ENCODE data around the gene LRRC4C. TPM values are rescaled to one million over a fixed set of nuclear protein-coding genes. Genes with fewer than 3 reads are reported as not detected.
A peak's percentile ranks its signal among the peaks of the same experiment; 100 is the strongest.

LRRC4C gene
- total RNA-seq, 1 donor from 2014 or later, result 2.7 TPM

- DNase-seq (ENCODE audit: low spot score), result no peak
- Mint-ChIP-seq H3K4me1 (peaks cover 17% of the 10 kb centered on the region), H3K27ac (no peak overlapping the region), H3K36me3 (no peaks in the 10 kb centered on the region), H3K4me3 (no peak overlapping the region), H3K9me3 (peaks cover 5% of the 10 kb centered on the region), H3K27me3 (ENCODE audit: insufficient read depth, low read depth) (peaks cover 2% of the 10 kb centered on the region)
- Histone ChIP-seq H3K4me1 (peaks cover 5% of the 10 kb centered on the region), H3K36me3 (no peaks in the 10 kb centered on the region), H3K4me2 (no peak overlapping the region), H3K9ac (no peak overlapping the region), H3K9me3 (ENCODE audit: low read depth) (no peaks in the 10 kb centered on the region), H3K27ac (no peak overlapping the region), H2AFZ (replicated peaks) (no peak overlapping the region), H3K79me2 (ENCODE audit: low read depth) (no peaks in the 10 kb centered on the region), H3F3A (ENCODE audit: low read depth) (no peaks in the 10 kb centered on the region), H3K27me3 (no peaks in the 10 kb centered on the region), H4K20me1 (ENCODE audit: low read depth) (no peaks in the 10 kb centered on the region), H3K4me3 (no peak overlapping the region)
- TF ChIP-seq EZH2 (IDR thresholded peaks at IDR 0.05), result no peak
- TF ChIP-seq, protein P1, sequence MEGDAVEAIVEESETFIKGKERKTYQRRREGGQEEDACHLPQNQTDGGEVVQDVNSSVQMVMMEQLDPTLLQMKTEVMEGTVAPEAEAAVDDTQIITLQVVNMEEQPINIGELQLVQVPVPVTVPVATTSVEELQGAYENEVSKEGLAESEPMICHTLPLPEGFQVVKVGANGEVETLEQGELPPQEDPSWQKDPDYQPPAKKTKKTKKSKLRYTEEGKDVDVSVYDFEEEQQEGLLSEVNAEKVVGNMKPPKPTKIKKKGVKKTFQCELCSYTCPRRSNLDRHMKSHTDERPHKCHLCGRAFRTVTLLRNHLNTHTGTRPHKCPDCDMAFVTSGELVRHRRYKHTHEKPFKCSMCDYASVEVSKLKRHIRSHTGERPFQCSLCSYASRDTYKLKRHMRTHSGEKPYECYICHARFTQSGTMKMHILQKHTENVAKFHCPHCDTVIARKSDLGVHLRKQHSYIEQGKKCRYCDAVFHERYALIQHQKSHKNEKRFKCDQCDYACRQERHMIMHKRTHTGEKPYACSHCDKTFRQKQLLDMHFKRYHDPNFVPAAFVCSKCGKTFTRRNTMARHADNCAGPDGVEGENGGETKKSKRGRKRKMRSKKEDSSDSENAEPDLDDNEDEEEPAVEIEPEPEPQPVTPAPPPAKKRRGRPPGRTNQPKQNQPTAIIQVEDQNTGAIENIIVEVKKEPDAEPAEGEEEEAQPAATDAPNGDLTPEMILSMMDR (IDR thresholded peaks at IDR 0.05), result no peak
- no peak for TF ChIP-seq EZH2phosphoT487 (IDR thresholded peaks at IDR 0.05)
Measured at GRCh38 chr11:40434926-40435325, 1024.5 kb downstream of the LRRC4C start.

GRCh38 chr11:40432358-40432757 is 1027.1 kb downstream of the LRRC4C start:
- Histone ChIP-seq H3K9ac (no peak overlapping the region), H3K27me3 (no peaks in the 10 kb centered on the region), H3K79me2 (ENCODE audit: low read depth) (no peaks in the 10 kb centered on the region), H3K27ac (no peak overlapping the region), H3F3A (ENCODE audit: low read depth) (no peaks in the 10 kb centered on the region), H3K4me3 (no peak overlapping the region), H3K36me3 (no peaks in the 10 kb centered on the region), H2AFZ (replicated peaks) (no peak overlapping the region), H3K4me1 (peaks cover 10% of the 10 kb centered on the region), H4K20me1 (ENCODE audit: low read depth) (no peaks in the 10 kb centered on the region), H3K9me3 (ENCODE audit: low read depth) (no peaks in the 10 kb centered on the region), H3K4me2 (no peak overlapping the region)
- Mint-ChIP-seq H3K36me3 (no peaks in the 10 kb centered on the region), H3K27ac (no peak overlapping the region), H3K9me3 (no peaks in the 10 kb centered on the region), H3K4me1 (peaks cover 24% of the 10 kb centered on the region), H3K4me3 (no peak overlapping the region), H3K27me3 (ENCODE audit: insufficient read depth, low read depth) (peaks cover 2% of the 10 kb centered on the region)
- TF ChIP-seq EZH2 (IDR thresholded peaks at IDR 0.05) (no peak), EZH2phosphoT487 (IDR thresholded peaks at IDR 0.05) (no peak)
- TF ChIP-seq, protein P1 (IDR thresholded peaks at IDR 0.05), result no peak
- DNase-seq (ENCODE audit: low spot score), result no peak

GRCh38 chr11:40425168-40425567 is 1034.3 kb downstream of the LRRC4C start:
- H3K4me2 ChIP-seq, result no peak overlapping the region
- peaks cover 2% of the 10 kb centered on the region for H3K36me3 Mint-ChIP-seq
- no peak for DNase-seq (ENCODE audit: low spot score)
- H3K4me1 ChIP-seq, result peaks cover 7% of the 10 kb centered on the region
- H3F3A ChIP-seq (ENCODE audit: low read depth), result no peaks in the 10 kb centered on the region
- H3K27ac ChIP-seq, result no peak overlapping the region
- H3K27me3 Mint-ChIP-seq (ENCODE audit: insufficient read depth, low read depth), result peaks cover 2% of the 10 kb centered on the region
- no peak overlapping the region for H3K4me3 ChIP-seq
- peaks cover 13% of the 10 kb centered on the region for H3K4me1 Mint-ChIP-seq
- no peak overlapping the region for H3K9ac ChIP-seq
- no peak overlapping the region for H3K4me3 Mint-ChIP-seq
- H2AFZ ChIP-seq (replicated peaks), result no peak overlapping the region
- H3K9me3 Mint-ChIP-seq, result peaks cover 7% of the 10 kb centered on the region
- H3K27me3 ChIP-seq, result no peaks in the 10 kb centered on the region
- no peaks in the 10 kb centered on the region for H3K9me3 ChIP-seq (ENCODE audit: low read depth)
- H4K20me1 ChIP-seq (ENCODE audit: low read depth), result no peaks in the 10 kb centered on the region
- TF ChIP-seq, protein P1 (IDR thresholded peaks at IDR 0.05), result peak; percentile 22
- TF ChIP-seq EZH2phosphoT487 (IDR thresholded peaks at IDR 0.05) (no peak), EZH2 (IDR thresholded peaks at IDR 0.05) (no peak)
- peak overlapping the region; percentile 62 for H3K27ac Mint-ChIP-seq
- H3K79me2 ChIP-seq (ENCODE audit: low read depth), result no peaks in the 10 kb centered on the region
- H3K36me3 ChIP-seq, result no peaks in the 10 kb centered on the region
